OCI-M2 (cell line): ENCODE data around the gene PSMB4.
"Not testable (repeated sequence)": the region's sequence is repeated elsewhere in the genome, so short reads cannot be mapped to it uniquely, and the experiment has no call there.

ENCODE experiments used
- DNase-seq: peaks from one replicate; lab custom pipeline; 2025; ENCODE audit not compliant: unreplicated experiment; lab: John Stamatoyannopoulos, UW

Gene PSMB4

DNA sequence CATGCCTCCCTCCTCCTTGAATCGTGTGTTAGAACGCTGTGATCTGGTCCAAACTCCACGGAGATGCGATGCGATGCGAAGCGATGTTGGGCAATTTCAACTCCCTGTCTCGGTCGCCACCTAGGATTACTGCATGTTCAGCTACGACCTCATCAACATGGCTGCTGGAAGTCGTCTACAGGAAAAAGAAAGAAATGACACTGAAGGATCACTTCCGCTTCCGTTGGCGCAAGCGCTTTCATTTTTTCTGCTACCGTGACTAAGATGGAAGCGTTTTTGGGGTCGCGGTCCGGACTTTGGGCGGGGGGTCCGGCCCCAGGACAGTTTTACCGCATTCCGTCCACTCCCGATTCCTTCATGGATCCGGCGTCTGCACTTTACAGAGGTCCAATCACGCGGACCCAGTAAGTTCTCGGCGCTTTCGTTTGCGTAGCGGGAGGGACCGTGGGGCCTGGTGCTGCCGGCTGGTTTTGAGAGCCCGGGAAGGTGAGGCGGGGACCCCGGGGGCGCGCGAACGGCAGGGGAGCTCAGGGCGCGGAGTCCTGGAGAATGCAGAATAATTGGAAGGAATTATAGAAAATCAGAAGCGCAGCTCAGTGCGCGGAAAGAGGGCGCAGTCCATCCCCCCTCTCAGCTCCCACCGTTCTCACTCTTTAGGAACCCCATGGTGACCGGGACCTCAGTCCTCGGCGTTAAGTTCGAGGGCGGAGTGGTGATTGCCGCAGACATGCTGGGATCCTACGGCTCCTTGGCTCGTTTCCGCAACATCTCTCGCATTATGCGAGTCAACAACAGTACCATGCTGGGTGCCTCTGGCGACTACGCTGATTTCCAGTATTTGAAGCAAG is at the start of gene PSMB4:
Gene PSMB4 (plus strand): TSS at position 250 of the 848 bp plus-strand sequence. CDS start 15 bp downstream, at position 265.
- DNase-seq: peak; percentile 41

DNA sequence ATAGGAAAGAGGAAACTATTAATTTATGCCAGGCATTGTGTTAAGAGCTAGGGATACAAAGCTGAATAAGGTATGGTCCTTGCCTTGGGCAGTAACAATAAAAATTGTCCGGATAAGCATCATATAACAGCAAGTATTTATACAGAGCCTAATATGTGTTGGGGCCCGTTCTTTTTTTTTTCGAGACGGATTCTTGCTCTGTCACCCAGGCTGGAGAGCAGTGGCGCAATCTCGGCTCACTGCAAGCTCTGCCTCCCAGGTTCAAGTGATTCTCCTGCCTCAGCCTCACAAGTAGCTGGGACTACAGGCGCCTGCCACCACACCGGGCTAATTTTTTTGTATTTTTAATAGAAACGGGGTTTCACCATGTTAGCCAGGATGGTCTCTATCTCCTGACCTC is 49.0 kb upstream of the PSMB4 start:
- not testable (repeated sequence) for DNase-seq

DNA sequence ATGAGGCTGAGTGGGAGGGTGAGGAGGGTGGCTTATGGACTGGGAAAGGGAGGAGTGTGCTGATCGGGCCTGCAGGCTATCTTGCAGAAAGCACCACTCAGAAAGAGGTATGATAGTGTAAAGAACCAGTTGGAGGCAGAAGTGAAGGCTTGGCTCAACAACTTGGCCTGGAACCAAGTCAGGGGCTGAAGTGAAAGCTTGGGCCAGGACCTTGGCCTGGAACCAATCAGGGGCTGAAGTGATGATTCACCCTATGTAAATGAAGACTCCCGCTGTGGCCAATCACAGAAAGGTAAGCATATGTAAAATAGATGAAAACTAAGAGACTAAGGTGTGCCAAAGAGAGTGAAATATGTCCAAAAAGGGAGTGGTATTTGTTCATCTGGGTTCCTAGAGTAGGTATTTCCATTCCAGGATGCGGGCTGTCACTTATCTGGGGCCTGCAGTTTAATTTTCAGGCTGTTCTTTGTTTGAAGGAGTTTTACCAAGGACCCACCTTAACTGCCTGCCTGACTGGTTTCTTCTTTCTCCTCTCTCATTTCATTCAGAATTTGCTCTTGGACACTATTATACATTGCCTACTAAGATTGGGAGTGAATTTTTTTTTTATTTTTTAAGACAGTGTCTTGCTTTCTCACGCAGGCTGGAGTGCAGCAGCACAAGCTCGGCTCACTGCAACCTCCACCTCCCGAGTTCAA is 47.2 kb upstream of the PSMB4 start:
- no peak for DNase-seq

DNA sequence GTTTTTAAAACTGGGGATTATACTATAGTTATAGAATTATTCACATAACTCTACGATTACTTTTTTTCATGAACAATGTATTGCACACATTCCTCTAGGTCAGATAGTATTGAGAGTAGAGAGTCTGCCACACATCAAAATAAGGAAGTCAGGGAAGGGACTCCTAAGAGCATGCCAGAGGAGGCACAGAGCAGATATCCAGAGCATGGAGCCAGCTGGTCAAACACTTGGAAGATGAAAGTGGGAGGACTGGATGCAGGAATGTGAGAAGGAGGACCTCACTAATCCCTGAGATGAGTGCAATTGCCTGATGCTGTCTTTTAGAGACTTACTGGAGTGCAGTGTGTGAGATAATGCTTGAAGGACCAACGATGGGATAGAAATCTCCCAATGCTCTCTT is 42.7 kb upstream of the PSMB4 start:
- no peak for DNase-seq

DNA sequence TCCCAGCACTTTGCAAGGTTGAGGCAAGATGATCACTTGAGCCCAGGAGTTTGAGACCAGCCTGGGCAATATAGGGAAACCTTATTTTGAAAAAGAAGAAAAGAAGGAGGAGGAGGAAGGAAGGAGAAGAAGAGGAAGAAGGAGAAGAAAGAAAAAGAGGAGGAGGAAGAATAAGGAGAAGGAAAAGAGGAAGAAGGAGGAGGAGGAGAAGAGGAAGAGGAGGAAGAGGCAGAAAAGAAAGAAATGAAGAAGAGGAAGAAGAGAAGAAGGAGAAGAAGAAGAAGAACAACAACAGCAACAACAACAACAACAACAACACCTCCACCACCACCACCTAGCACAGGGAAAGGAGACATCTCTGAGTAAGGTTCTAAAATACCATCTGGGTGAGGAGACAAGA is 37.5 kb upstream of the PSMB4 start:
- DNase-seq: no peak

DNA sequence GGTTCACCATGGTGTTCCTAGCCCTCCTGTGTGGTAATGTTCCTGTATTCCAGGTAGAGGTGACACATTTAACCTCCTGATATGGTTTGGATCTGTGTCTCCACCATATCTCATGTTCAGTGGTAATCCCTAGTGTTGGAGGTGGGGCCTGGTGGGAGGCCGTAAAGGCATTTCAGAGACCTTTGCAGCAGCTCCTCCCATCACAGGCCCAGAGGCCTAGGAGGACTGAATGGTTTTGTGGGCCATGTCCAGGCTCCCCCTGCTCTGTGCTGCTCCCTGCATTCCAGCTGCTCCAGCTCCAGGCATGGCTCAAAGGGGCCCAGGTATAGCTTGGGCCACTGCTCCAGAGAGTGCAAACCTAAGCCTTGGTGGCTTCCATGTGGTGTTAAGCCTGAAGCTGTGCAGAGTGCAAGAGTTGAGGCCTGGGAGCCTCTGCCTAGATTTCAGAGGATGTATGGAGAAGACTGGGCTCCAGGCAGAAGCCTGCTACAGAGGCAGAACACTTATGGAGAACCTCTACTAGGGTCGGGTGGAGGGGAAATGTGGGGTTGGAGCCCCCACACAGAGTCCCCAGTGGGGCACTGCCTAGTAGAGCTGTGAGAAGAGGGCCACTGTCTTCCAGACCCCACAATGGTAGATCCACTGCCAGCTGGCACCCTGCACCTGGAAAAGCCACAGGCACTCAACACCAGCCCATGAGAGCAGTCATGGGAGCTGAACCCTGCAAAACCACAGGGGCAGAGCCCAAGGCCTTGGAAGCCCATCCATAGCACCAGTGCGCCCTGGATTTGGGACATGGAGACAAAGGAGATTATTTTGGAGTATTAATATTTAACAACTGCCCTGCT is 36.8 kb upstream of the PSMB4 start:
- no peak for DNase-seq

DNA sequence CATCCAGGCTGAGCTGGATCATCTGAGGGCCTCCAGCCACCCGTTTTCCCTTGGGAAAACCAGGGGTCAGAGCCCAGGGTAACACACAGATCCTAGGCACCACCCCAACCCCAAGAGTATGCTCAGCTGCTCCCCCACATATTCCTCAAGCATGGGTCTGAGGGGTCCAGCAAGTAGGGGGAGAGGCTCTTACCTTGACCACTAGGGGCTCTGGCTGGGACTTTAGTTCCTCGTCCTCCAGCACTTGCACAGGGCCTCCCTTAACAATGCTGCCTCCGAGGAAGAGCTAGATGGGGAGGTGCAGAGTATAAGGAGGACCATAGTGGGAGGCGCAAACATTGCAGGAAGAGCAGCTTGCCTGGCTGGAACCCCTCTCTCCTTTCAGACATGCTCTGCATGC is 34.4 kb upstream of the PSMB4 start:
- DNase-seq: no peak

DNA sequence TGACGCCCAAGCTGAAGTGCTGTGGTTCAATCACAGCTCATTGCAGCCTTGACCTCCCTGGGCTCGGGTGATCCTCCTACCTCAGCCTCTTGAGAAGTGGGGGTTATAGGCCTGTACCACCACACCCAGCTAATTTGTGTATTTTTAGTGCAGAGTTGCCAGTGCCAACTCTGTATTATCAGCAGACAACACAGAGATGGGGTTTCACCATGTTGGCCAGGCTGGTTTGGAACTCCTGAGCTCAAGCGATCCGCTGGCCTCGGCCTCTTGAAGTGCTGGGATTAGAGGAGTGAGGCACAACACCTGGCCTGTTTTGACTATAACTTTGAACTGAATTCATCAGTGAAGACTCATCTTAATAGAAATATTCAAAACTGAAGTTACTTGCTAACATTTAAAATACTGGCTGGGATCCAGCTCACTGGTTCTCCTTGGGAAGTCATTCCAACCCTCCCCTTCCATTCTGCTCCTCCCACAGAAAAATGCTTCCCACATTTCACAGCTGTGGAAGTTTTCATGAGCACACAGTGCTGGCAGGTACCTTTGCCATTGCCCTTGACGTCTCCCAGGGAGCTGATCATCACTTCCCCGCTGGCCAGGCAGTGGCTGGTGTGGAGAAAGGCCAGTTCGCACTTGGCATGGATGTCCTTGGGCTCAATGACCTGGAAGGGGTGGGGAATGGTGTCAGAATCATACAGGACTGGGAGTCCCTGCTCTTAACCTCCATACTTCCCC is 31.5 kb upstream of the PSMB4 start:
- DNase-seq: no peak

DNA sequence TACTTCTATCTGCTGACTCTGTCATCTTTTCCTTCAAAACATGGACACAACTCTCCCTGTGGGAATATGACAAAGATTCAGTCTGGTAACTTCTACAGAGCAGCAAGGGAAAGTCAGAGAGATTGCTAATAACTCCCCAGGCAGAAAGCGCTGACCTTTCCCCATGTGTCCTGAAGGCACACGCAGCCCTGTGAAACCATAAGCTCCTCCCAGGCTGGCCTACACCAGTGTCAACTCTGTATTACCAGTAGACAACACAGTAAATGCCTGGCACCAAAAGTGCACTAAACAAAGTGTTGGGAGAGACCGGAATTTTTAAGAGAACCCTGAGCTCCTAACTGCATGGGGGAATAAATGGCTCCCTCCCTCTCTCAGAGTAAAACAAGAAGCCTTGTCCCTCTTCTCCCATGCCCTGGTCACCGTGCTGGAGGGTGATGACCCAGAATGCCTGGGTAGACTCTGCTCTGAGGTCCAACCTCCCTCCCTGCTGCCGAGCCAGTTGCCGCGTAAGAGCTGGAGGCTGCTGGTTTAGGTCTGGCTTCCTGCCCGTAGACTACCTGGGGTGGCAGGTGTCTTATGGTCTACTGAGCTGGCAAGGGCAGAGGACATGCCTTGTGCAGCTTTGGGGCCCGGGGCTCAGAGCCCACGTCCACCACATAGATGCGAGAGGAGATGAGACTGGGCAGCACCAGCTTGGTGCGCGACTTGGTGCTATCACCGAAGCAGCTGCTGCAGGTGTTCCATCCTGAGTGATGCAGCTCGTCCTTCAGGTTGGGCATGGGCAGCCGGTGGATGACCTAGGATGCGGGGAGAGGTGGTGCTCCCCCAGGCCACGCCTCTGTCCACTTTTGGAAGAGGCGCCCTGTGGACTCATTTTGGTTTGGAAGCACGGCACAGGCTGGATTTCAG is 30.7 kb upstream of the PSMB4 start:
- DNase-seq: no peak

DNA sequence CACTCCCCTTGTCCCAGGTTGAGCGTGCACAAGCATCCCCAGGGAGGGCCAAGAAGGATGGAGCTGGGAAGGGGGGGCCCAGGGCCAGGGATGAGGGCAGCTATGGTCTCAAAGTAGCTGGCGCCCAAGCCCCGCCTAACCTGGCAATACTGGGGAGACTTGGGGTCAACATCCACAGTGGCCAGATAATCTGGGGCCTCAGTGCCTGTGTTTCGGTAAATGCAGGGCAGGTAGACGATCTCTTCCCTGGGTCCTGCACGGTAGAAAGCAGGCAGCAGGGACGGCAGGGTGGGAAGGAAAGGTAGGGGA is 30.1 kb upstream of the PSMB4 start:
- no peak for DNase-seq

DNA sequence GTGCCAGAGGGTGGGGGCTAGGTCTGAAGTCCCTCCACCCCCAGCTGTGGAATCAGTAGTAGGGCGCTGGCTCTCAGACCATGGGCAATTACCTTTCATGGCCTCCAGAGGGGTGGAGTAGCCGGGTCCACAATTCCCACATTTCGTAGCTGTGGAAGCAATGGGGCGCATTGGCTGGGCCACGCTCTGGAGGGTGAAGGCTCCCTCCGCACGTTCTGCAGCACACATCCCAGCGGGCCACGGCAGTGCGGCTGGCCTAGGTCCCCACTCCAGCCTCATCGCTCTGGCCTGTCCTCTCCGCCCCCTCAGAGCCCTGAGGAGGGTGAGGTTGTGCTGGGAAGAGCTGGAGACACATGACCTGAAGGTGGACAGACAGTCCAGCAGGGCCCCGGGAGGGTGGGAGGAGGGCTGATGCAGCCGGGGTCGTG is 29.7 kb upstream of the PSMB4 start:
- DNase-seq: no peak

DNA sequence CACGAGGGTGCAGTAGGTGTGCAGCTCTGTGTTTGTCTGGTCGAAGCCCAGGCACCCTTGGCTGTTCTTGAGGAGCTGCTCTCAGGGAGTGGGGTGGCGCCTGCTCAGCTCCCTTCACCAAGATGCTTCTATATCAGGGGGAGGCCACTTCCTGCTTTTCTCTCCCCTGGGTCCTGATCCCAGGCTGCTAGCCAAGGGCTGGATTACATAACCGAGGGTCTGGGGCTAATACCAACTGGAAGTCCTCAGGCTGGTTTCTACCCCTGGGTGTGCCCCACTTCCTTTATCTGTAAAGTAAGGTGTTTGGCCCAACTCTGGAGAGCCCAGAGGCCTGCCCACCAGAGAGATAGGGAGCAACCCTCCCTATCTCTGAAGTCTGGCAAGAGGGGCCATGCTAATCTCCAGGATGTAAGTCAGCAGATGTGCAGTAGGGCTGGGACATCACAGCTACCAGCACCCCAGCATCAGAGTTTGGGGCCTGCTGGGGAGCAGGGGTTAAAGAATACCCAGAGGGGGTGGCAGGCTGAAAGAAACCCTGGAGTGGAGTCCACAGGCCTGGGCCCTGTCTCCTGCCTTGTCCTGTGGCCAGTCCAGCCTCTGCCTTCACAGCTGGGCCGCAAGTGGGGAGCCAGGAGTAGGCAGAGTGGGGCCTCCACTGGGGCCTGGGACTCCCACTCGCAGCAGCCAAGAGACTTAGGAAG is 29.0 kb upstream of the PSMB4 start:
- peak; percentile 71 for DNase-seq

DNA sequence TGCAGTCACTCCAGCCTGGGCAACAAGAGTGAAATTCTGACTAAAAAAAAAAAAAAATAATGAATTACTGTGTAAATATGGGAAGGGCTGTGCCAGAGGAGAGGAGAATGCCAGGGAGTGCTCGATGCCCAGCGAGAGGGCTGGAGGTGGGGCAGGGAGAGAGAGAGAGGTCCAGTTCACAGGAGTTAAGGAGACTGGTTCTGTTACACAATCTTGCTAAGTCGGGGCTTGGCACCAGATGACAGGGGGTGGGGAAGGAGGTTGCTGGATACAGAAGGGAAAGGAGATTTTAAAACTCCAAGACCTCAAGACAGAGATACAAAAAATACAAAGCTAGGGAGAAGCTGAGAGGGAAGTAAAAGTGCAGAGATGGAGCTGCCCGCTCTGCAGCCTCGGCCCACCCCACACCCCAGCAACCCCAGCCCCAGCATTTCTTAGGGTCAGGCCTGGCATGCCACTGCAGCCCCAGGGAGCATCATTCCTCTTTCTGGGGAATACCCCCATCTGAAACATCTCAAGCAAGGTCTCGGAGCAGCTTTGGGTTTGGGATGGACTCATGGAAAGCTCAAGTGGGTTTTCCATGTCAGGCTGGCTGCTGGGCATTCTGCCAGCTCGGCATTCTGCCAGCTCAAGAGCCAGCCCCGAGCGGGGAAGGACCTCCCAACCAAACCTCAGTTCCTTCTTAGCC is 27.9 kb upstream of the PSMB4 start:
- DNase-seq: no peak

DNA sequence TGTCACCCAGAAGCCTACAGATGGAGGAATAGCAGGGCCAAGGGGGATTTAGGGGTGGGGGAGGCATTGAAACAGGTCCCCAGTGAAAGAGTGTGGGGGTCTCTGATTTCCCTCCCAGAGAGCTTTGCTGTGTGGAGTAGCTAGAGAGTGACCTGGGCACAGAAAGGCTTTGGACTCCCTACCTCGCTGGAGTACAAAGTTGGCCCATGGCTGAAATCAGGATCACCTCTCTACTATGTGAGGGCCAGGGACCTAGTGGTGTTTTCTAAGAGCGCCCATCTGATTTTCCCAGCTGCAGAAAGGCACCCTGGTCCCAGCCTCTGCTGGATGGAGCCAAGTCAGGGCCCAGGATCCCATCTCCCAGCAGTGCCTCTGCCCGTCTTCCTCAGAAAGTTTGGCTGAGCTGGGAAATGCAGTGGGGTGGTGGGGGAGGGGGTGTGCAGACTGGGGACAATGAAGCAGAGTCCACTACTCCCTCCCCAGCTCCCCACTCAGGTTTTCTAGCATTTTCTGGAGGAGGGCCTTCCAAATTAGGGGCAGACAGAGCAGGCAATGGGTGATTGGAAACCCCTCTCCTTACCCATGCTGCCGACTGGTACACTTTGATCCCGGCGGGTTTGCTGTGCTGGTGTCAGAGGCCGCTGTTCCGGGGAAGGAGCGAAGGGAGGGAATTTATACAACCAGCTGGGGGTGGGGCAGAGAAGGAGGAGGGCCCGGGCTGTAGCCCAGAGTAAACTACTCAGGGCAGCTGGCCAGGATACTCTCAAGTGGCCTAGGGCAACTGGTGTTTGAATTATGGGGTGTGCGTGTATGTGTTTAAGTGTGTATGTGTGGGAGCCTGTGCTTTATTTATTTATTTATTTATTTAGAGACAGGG is 27.1 kb upstream of the PSMB4 start, which contains the start of gene SELENBP1:
Gene SELENBP1 (minus strand): TSS at position 648 of the 877 bp plus-strand sequence. CDS start 64 bp downstream, at position 584.
- no peak for DNase-seq

DNA sequence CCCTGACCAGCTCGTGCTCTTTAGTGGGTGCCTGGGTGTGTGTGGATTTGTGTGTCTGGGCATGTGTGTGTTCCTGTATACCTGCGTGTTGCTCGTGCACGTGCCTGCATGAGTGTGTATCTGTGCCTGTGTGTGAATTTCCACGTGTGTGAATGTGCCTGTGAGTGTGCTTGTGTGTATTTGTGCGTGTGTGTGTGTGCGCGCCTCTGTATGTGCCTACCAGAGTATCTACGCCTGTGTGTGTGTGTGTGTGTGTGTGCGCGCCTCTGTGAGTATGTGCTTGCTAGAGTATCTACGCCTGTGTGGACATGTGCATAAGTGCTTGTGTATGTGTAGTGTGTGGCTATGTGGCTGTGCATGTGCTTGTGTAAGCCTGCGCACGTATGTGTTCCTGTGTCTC is 26.2 kb upstream of the PSMB4 start:
- DNase-seq: no peak

DNA sequence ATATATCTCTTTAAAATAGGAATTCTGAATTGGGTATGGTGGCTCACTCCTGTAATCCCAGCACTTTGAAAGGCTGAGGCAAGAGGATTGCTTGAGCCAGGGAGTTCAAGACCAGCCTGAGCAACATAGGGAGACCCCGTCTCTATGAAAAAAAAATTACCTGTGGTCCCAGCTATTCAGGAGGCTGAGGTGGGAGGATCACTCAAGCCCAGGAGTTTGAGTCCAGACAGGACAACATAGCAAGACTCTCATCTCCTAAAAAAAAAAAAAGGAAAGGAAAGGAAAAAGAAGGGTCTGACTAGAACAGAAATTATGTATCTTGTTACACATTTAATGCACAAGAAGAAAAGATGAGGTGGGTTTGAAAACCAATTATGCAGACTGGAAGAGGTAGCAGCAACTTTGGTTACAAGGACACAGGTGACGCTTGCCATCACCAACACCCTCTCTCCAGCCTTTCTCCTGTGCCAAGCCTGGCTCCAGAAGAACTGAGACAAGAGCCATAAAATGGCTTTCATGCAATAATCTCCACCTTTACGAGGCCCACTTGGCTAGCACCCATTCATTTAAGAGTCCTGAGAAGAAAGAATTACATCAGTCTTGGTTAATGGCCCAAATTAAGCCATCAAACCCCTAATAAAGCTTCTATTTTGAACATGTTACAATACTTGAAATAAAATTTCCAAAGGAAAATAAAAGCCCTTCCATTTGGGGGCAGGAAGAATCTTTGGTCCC is 22.1 kb upstream of the PSMB4 start:
- no peak for DNase-seq

DNA sequence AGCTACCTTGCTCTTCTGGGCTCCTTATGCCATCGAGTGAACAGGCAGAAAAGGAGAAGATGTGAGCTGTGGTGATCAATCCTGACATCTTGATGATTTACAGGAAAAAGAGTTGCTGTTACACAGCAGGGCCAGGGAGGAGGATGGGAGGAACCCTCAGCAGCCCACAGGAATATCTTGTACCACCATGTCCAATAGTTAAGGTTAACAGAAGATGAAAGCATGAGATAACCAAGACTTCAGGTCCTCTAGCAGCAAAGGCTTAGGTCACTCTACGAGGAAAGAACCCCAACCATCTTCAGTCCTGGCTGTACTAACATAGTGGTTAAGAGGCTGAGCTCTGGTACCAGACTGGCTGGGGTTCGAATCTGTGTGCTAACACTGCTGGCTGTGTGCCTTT is 14.8 kb upstream of the PSMB4 start:
- no peak for DNase-seq
